ENCODE measurements around the gene SEC23B. TPM values are rescaled to one million over a fixed set of nuclear protein-coding genes. Genes with fewer than 3 reads are reported as not detected.

SEC23B gene
- total and polyA plus RNA-seq, 2 donors (not counting 3 experiments of a cell fraction or from before 2014, with no cell fraction given), result 38.0 to 44.0 TPM

DNA sequence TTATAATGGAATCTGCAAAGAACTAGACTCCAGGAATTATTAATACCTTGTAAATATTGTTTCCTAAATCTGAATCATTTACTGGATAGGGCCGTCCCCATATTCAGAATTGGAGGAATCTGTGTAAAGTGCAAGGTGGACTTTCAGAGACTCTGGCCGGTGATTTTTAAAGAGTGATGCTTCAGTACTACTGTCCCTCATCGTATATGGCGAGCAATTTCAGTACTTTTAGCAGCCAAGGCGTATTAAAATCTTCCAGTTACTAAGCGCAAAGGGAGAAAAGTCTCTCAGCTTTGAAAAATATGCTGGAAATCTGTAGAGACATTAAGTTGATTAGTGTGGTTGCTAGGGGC, 60.0 kb downstream of the SEC23B start:
- H3K4me2 ChIP-seq (ENCODE audit: insufficient read depth, low read length), result peak overlapping the region; percentile 83
- H3K4me1 ChIP-seq (ENCODE audit: control insufficient read depth, extremely low read depth, insufficient read depth, low read length), result peaks cover 10% of the 10 kb centered on the region
- dilution Hi-C loops (cut with MboI; ENCODE audit: extremely low pct_ligation_motif_present, low sequenced_read_pairs) (no loop called here), intact Hi-C loops (cut with micrococcal nuclease) (loop anchor here (1.0 kb wide), 2 partner anchors 20 to 60 kb away; partner anchors contain the start of gene SEC23B)
- no peak for TF ChIP-seq POLR2AphosphoS5 (IDR thresholded peaks at IDR 0.05; ENCODE audit: insufficient read depth, low read depth, low read length)
- no peaks in the 10 kb centered on the region for H3K27me3 ChIP-seq (ENCODE audit: control insufficient read depth in 2 of 2, insufficient read depth in 2 of 2, low read length in 2 of 2)
- peak overlapping the region; percentile 68 to 86 (median 72) for H3K4me3 ChIP-seq (replicated peaks in 1 of 3; ENCODE audit: insufficient read depth in 1 of 3, low read depth in 1 of 3, low read length in 3 of 3)
- H4K20me1 ChIP-seq (replicated peaks; ENCODE audit: control insufficient read depth, extremely low read depth, insufficient read depth, low read length), result no peaks in the 10 kb centered on the region
- H3K9me3 ChIP-seq (replicated peaks; ENCODE audit: control insufficient read depth, insufficient read depth, low read length), result no peaks in the 10 kb centered on the region
- ChIA-PET POLR2A (no interaction called here), CTCF (no interaction called here)
- H3K9me1 ChIP-seq (replicated peaks; ENCODE audit: control insufficient read depth, extremely low read depth, insufficient read depth, low read length), result no peaks in the 10 kb centered on the region
- peak overlapping the region; percentile 22 for H3K27ac ChIP-seq (ENCODE audit: insufficient read depth, low read depth, low read length)
- H3K36me3 ChIP-seq (ENCODE audit: control insufficient read depth in 2 of 2, extremely low read depth in 1 of 2, insufficient read depth in 2 of 2, low read length in 2 of 2), result no peaks in the 10 kb centered on the region
- peaks cover 10% of the 10 kb centered on the region for H3K79me2 ChIP-seq (ENCODE audit: control insufficient read depth, insufficient read depth, low read length)
- H2AFZ ChIP-seq (ENCODE audit: low read depth, low read length), result peak overlapping the region; percentile 36
- DNase-seq (ENCODE audit: low read depth, low spot score), result no peak
- FAIRE-seq, result no peak
- BruUV-seq (replicated peaks), result no TSS peak
- peak overlapping the region; percentile 73 for H3K9ac ChIP-seq (replicated peaks; ENCODE audit: extremely low read depth, insufficient read depth, low read length)

DNA sequence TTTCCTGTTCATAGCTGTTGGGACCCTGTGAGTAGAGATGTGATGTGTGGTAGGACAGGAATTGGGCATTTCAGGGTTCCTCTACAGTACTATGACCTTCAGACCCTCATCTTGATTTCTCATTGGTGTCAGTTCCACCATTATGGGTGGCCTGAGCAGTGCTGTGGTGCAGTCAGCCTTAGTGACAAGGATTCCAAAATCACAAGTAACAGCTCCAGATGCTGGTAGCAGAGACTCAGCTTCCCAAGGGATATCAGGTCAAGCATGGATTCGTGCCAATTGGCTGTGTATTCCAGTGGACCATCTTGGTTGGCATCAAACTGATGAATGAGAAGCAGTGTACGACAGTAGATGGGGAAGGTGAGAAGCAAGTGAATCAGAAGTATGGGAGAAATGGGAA, 63.3 kb downstream of the SEC23B start:
- H3K9me3 ChIP-seq (replicated peaks; ENCODE audit: control insufficient read depth, insufficient read depth, low read length), result no peaks in the 10 kb centered on the region
- H3K9me1 ChIP-seq (replicated peaks; ENCODE audit: control insufficient read depth, extremely low read depth, insufficient read depth, low read length), result no peaks in the 10 kb centered on the region
- TF ChIP-seq, protein P1, sequence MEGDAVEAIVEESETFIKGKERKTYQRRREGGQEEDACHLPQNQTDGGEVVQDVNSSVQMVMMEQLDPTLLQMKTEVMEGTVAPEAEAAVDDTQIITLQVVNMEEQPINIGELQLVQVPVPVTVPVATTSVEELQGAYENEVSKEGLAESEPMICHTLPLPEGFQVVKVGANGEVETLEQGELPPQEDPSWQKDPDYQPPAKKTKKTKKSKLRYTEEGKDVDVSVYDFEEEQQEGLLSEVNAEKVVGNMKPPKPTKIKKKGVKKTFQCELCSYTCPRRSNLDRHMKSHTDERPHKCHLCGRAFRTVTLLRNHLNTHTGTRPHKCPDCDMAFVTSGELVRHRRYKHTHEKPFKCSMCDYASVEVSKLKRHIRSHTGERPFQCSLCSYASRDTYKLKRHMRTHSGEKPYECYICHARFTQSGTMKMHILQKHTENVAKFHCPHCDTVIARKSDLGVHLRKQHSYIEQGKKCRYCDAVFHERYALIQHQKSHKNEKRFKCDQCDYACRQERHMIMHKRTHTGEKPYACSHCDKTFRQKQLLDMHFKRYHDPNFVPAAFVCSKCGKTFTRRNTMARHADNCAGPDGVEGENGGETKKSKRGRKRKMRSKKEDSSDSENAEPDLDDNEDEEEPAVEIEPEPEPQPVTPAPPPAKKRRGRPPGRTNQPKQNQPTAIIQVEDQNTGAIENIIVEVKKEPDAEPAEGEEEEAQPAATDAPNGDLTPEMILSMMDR (IDR thresholded peaks at IDR 0.05; ENCODE audit: extremely low read depth in 1 of 2, insufficient read depth in 1 of 2, low read depth in 1 of 2, low read length in 2 of 2), result no peak
- no peak for TF ChIP-seq EZH2 (IDR thresholded peaks at IDR 0.05; ENCODE audit: borderline replicate concordance, low read depth, low read length, severe bottlenecking)
- no peak for TF ChIP-seq GATA2 (IDR thresholded peaks at IDR 0.05; ENCODE audit: insufficient read depth, insufficient read length, low read depth, low read length)
- no peak for TF ChIP-seq POLR2AphosphoS5 (IDR thresholded peaks at IDR 0.05; ENCODE audit: insufficient read depth, low read depth, low read length)
- TF ChIP-seq MYC (IDR thresholded peaks at IDR 0.05; ENCODE audit: low read depth, low read length), result no peak
- TF ChIP-seq FOS (IDR thresholded peaks at IDR 0.05; ENCODE audit: borderline replicate concordance, insufficient read depth, low read length), result no peak
- no peak for TF ChIP-seq JUN (IDR thresholded peaks at IDR 0.05; ENCODE audit: borderline replicate concordance, insufficient read depth, insufficient read length, low read depth)
- TF ChIP-seq, protein P2, sequence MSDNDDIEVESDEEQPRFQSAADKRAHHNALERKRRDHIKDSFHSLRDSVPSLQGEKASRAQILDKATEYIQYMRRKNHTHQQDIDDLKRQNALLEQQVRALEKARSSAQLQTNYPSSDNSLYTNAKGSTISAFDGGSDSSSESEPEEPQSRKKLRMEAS (IDR thresholded peaks at IDR 0.05; ENCODE audit: insufficient read depth, insufficient read length), result no peak
- TF ChIP-seq POLR2A (IDR thresholded peaks at IDR 0.05; ENCODE audit: low read depth, low read length), result no peak
- ChIA-PET CTCF (no interaction called here), POLR2A (no interaction called here)
- H3K27ac ChIP-seq (ENCODE audit: insufficient read depth, low read depth, low read length), result no peak overlapping the region
- intact Hi-C loops (cut with micrococcal nuclease), result no loop called here
- DNase-seq (ENCODE audit: low read depth, low spot score) (no peak), FAIRE-seq (no peak)
- H4K20me1 ChIP-seq (replicated peaks; ENCODE audit: control insufficient read depth, extremely low read depth, insufficient read depth, low read length), result no peaks in the 10 kb centered on the region
- H3K9ac ChIP-seq (replicated peaks; ENCODE audit: extremely low read depth, insufficient read depth, low read length), result no peak overlapping the region
- H2AFZ ChIP-seq (ENCODE audit: low read depth, low read length), result no peak overlapping the region
- H3K36me3 ChIP-seq (ENCODE audit: control insufficient read depth in 2 of 2, extremely low read depth in 1 of 2, insufficient read depth in 2 of 2, low read length in 2 of 2), result no peaks in the 10 kb centered on the region
- H3K4me3 ChIP-seq (replicated peaks in 1 of 3; ENCODE audit: insufficient read depth in 1 of 3, low read depth in 1 of 3, low read length in 3 of 3), result no peak overlapping the region
- dilution Hi-C loops (cut with MboI; ENCODE audit: extremely low pct_ligation_motif_present, low sequenced_read_pairs), result no loop called here
- no peaks in the 10 kb centered on the region for H3K27me3 ChIP-seq (ENCODE audit: control insufficient read depth in 2 of 2, insufficient read depth in 2 of 2, low read length in 2 of 2)
- no TSS peak for BruUV-seq (replicated peaks)
- H3K4me1 ChIP-seq (ENCODE audit: control insufficient read depth, extremely low read depth, insufficient read depth, low read length), result peaks cover 10% of the 10 kb centered on the region
- no peak overlapping the region for H3K4me2 ChIP-seq (ENCODE audit: insufficient read depth, low read length)
- H3K79me2 ChIP-seq (ENCODE audit: control insufficient read depth, insufficient read depth, low read length), result peaks cover 10% of the 10 kb centered on the region

Data from endothelial cell of umbilical vein (primary cell).